ENCODE data around the gene PMM1.
A peak's percentile ranks its signal among the peaks of the same experiment; 100 is the strongest.
"Not testable (repeated sequence)": the region's sequence is repeated elsewhere in the genome, so short reads cannot be mapped to it uniquely, and the experiment has no call there.

The PMM1 gene

DNA sequence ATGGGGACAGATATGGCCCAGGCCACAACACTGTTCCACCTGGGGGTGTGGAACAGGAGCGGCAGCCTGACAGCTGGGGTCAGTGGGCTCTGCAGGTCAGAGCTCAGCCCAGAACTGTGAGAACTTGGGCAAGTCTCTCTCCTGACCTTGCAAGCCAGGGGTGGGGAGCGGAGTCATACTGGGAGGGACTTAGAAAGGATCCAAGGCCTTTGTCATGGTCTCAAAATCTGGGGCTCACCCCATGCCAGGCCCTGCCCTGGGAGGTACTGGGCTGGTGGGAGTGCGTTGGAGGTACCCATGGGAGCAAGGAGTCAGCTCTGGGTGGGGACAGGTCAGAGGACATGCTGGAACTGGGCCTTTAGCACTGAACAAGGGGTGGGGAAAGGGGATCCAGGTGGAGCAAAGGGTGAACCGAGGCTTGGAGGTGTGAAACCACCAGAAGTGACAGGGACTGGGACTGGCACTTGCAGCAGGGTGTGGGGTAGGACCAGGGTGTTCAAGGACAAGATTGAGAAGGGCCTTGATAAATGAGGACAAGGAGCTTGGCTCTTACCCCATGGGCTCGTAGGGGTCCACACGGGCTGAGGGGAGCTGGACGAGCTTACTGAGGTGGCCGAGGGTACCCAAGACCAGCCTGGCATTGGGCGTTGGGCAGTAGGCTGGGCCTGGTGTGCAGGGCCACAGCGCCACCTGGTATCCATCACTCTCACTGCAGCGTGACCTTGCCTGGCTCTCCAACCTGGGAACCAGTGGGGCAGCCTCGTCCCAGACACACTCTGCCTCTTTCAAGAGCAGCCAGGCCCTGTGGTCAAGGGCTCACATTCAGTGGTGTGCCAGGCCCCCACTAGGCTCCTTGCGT is 7.4 kb upstream of the PMM1 start:
- DNase-seq = peak in 11 of 14 donors; percentile 11 to 55 (median 29)

DNA sequence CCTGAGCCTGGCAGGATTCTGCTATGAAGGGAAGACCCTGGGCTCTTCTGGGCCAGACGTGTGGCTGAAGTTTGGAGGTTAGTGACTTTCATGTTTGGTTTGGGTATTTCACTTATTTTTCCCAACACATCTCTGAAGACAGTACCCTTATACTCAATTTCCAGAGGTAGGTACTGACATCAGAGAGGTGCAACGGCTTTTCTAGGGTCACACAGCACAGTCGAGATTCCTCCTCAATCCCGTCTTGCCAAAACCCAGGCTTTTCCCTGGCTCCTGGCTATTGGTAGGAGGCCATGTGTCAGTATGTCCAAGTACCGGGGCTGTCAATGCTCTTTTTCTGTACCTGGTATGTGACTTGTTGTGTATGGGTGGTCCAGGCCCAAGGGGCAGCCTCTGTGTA is 6.1 kb upstream of the PMM1 start:
- no peak for DNase-seq

- not testable (repeated sequence) for DNase-seq
These were observed 3.8 kb upstream of the PMM1 start for GRCh38 chr22:41593336-41593960.

DNA sequence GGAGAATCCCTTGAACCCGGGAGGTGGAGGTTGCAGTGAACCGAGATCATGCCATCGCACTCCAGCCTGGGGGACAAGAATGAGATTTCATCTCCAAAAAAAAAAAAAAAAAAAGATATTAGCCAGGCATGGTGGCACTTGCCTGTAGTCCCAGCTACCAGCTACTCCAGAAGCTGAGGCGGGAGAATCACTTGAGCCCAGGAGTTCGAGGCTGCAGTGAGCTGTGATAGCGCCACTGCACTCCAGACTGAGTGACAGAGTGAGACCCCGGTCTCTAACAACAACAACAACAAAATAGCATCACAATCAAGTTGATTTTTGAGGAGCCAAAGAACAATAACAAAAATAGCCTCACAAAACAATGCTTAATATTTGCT is 2.3 kb downstream of the PMM1 start:
- no peak for DNase-seq

- no peak for DNase-seq
These were observed 3.7 kb downstream of the PMM1 start for GRCh38 chr22:41585898-41586297.

- no peak for DNase-seq
These were observed 4.8 kb downstream of the PMM1 start for GRCh38 chr22:41584881-41585280.

- no peak for DNase-seq
These were observed 6.9 kb downstream of the PMM1 start for GRCh38 chr22:41582694-41583093.

DNA sequence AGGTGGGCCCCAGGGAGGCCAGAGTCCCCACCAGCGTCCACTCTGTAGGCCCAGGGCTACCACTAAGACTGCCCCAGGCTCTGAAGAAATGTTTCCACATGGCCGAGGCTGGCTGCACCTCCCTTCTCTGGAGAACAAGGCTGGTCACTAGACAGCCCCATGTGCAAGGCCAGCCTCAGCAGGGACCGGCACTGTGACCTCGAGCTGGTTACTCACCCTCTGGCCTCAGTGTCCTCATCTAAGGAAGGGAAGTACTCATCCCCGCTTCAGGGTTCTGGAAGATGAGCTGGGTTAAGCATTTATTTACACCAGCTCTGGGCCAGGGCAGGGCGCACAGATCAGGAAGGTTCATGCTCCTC is 9.7 kb downstream of the PMM1 start:
- DNase-seq = no peak

- no peak for DNase-seq
These were observed 10.2 kb downstream of the PMM1 start for GRCh38 chr22:41579297-41579996.

GRCh38 chr22:41578818-41579217 is 10.8 kb downstream of the PMM1 start:
- no peak for DNase-seq

GRCh38 chr22:41578114-41578513 is 11.5 kb downstream of the PMM1 start:
- DNase-seq = no peak

DNA sequence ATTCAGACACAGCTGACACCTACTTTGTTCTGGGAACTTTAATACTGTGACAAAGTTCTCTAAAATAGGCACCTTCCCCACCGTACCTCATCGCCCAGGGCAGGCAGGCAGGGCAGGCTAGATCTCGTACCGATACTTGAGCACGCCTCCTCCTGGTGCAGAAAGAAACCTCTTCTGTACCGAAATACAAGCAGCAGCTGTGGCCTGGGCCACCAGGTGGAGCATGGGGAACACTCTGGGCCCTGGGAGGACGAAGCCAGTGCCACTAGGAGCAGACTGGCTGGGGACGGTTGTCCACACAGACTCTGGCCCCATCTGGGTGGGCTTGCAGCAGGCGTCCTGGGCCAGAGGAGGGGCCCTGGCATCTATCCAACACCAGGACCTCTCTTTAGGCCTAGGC is 12.8 kb downstream of the PMM1 start:
- DNase-seq = peak in 4 of 14 donors; percentile 9 to 59 (median 14)

DNA sequence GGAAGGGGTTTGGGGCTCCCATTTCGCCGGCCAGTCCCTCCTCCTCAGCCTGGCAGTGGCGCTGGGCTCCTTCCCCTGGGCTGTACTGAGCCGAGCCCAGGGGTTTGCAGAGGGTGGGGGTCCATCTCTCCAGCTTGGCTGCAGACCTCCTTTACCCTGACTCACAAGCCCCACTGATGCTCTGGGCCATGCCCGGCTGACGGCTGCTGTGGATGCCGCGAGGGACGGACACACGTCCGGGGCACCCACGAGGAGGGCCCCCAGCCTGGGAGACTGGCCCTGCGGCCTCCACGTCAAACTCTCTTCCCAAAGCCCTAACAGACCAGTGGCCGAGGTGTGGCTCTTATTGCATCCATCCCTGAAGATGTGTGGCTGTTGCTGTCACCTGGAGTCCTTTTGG is 14.1 kb downstream of the PMM1 start:
- DNase-seq = no peak

GRCh38 chr22:41574847-41575381 is 14.7 kb downstream of the PMM1 start:
- peak in 7 of 14 donors; percentile 22 to 38 (median 35) for DNase-seq

GRCh38 chr22:41573677-41574076 is 16.0 kb downstream of the PMM1 start:
- no peak for DNase-seq

DNA sequence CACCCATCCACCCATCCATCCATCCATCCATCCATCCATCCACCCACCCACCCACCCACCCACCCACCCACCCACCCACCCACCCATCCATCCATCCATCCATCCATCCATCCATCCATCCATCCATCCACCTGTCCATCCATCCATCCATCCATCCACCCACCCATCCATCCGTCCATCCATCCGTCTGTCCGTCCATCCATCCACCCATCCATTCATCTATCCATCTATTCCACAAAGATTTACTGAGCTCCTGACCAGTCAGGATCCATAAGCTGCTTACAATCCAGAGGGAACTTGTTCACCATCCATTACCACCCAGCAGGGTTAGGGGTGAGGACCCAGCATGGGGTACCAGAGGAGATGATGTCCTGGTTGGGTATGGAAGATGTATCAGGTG is 17.3 kb downstream of the PMM1 start:
- DNase-seq = not testable (repeated sequence)

GRCh38 chr22:41571786-41572185 is 17.9 kb downstream of the PMM1 start:
- no peak for DNase-seq

DNA sequence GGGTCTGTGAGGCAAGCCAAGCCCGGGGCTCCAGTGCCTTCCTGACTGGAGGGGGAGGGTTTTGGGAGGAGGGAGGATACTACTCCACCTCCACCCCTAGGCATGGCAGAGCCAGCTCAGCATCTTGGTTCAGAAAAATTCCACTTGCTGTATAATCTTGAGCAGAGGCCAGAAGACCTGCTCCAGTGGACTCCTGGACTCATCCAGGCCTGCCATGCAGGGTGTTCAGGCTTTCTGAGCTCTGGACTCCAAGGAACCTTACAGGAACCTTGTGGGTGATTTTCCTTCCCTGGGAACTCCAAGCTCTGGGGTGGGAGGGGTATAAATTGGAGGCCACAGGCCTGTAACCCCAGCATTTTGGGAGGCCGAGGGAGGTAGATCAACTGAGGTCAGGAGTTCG is 19.4 kb downstream of the PMM1 start:
- DNase-seq = no peak

- peak in 2 of 14 donors; percentile 25 to 29 for DNase-seq
These were observed 20.8 kb downstream of the PMM1 start for GRCh38 chr22:41568811-41569210.

DNA sequence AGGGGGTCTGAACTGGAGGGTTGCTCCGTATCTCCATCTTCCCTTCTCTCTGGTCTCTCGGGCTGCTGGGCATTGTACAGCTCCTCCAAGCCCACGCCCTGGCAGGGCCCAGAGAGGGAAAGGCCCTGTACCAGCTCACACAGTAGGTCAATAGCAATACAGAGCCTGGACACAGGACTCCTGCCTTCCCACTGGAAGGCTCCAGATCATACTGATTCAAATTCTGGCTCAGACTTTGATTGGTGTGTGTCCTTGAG is 22.2 kb downstream of the PMM1 start:
- no peak for DNase-seq

DNA sequence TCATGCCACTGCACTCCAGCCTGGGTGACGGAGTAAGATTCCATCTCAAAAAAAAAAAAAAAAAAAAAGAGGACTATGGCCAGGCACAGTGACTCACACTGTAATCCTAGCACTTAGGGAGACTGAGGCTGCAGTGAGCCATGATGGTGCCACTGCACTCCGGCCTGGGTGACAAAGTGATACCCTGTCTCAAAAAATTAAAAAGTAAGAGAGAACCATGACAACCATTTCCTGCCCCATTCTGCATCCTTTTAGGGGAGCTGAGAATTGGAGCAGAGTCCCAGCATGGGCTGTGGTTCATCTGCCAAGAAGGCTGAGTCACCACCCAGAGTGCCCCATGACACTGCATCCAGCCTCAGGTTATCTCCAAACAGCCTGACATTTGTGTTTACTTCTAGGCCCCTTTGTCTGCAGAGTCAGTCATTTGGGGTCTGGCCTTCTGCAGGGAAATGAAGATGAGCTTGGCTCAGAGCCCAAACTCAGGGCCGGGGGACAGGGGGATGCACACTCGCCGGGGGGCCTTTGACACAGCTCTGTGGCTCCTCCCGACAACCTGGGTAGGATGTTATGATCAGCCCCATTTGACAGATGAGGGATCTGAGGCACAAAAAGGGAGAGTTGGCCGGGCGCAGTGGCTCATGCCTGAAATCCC is 24.1 kb downstream of the PMM1 start:
- peak in 6 of 14 donors; percentile 15 to 75 (median 20) for DNase-seq

DNA sequence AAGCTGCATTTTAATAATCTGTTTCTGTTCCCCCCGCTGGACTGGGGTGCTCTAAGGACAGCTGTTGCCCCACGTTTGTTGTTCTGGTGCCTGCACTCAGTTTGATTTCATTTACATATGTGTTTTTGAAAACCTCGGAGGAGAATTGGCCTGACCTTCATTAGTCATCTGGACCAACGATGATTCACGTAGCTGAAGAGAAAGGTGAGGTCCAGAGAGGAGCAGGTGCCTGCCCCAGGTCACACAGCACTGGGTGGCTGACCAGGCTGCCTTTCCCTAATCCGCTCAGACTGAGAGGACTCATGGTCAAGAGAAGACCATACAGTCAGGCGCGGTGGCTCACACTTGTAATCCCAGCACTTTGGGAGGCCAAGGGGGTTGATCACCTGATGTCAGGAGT is 25.1 kb downstream of the PMM1 start:
- no peak for DNase-seq

Data from C1 segment of cervical spinal cord (tissue), 14 donors.